Esophagus muscularis mucosa (tissue), 3 donors: ENCODE results near the gene OR56A3.

Experiments used
- POLR2A ChIP-seq: fragments of 450-650 bp; IDR thresholded peaks from one replicate; pipeline ENCODE4 v1.6.1; 2017; ENCODE audit warnings: antibody characterized with exemption, moderate library complexity, mild to moderate bottlenecking, low read depth
- POLR2AphosphoS5 ChIP-seq, 2 donors: sonication (generic); formaldehyde crosslinking; IDR thresholded peaks; one replicate each; pipeline ENCODE4 v1.6.1; 2017; ENCODE audit warnings: antibody characterized with exemption in 2 of 2
- TF ChIP-seq, protein P1 (sequence below), 3 experiments: fragments of 200-600 bp in 2 of 3; fragments of 450-650 bp in 1 of 3; sonication (generic) in 2 of 3; IDR thresholded peaks; one replicate each; pipeline ENCODE4 v1.5.1; 2017 to 2019; ENCODE audit warnings: antibody characterized with exemption in 3 of 3, mild to moderate bottlenecking in 2 of 3, moderate library complexity in 1 of 3

- TF ChIP-seq, protein P1, sequence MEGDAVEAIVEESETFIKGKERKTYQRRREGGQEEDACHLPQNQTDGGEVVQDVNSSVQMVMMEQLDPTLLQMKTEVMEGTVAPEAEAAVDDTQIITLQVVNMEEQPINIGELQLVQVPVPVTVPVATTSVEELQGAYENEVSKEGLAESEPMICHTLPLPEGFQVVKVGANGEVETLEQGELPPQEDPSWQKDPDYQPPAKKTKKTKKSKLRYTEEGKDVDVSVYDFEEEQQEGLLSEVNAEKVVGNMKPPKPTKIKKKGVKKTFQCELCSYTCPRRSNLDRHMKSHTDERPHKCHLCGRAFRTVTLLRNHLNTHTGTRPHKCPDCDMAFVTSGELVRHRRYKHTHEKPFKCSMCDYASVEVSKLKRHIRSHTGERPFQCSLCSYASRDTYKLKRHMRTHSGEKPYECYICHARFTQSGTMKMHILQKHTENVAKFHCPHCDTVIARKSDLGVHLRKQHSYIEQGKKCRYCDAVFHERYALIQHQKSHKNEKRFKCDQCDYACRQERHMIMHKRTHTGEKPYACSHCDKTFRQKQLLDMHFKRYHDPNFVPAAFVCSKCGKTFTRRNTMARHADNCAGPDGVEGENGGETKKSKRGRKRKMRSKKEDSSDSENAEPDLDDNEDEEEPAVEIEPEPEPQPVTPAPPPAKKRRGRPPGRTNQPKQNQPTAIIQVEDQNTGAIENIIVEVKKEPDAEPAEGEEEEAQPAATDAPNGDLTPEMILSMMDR (IDR thresholded peaks at IDR 0.05) = no peak
- TF ChIP-seq POLR2A = no peak
- TF ChIP-seq POLR2AphosphoS5 (IDR thresholded peaks at IDR 0.05) = no peak
Observed at GRCh38 chr11:5966958-5967357, 24.9 kb downstream of the OR56A3 start.
